ENCODE data around the gene PRM1. TPM values are rescaled to one million over a fixed set of nuclear protein-coding genes. Genes with fewer than 3 reads are reported as not detected.

Gene PRM1
- total RNA-seq, 1 experiment from 2014 or later = not detected

DNA sequence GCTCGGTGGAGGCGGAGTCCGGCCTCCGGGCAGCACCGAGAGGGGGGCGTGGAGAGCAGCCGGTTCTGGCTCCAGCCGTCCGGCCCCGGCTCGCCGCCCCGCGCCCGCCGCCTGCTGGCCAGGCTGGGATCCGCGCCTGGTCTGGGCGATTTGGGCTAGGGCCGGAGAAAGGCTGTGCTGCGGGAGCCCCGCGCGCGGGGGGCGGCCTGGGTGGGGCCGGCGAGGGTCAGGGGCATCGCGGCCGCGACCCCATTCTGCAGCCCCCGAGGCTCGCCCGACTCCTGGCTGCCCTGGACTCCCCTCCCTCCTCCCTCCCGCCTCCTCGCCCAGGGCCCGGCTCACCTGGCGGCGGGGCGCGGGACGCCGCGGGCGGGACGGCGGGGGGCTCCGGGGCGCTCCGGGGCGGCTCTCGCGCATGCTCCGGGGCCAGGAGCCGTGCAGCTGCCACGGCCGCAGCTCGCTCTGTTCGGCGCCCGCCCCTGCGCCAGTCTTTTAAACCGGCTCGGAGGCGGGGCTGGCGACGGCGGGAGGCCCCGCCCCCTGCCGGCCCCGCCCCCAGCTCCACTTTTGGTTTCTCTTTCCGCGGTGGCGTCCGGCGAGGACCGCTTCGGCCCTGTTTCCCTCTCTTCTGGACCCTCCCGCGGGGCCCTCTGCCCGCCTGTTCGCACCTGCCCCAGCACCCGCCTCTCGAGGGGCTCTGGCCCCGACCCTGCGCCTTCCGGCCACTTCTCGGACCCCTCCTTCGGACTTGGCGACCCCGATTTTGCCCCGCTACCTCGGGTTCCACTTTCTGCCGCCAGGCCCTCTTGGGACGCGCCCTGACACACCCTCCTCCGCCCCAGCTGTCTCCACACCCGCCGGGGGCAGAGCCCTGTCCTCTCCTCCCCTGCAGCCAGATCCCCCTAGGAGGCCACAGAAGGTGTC lies 25.1 kb downstream of the PRM1 start, which contains the start of gene SOCS1:
Gene SOCS1, minus strand, starts transcription at position 468 of the 924 bp plus-strand sequence. CDS start 726 bp downstream, outside the sequence.
- TF ChIP-seq, protein P1, sequence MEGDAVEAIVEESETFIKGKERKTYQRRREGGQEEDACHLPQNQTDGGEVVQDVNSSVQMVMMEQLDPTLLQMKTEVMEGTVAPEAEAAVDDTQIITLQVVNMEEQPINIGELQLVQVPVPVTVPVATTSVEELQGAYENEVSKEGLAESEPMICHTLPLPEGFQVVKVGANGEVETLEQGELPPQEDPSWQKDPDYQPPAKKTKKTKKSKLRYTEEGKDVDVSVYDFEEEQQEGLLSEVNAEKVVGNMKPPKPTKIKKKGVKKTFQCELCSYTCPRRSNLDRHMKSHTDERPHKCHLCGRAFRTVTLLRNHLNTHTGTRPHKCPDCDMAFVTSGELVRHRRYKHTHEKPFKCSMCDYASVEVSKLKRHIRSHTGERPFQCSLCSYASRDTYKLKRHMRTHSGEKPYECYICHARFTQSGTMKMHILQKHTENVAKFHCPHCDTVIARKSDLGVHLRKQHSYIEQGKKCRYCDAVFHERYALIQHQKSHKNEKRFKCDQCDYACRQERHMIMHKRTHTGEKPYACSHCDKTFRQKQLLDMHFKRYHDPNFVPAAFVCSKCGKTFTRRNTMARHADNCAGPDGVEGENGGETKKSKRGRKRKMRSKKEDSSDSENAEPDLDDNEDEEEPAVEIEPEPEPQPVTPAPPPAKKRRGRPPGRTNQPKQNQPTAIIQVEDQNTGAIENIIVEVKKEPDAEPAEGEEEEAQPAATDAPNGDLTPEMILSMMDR (IDR thresholded peaks at IDR 0.05; ENCODE audit: unreplicated experiment) = peak; percentile 98
- intact Hi-C loops (cut with micrococcal nuclease; ENCODE audit: unreplicated experiment) = loop anchor here (5.0 to 10.0 kb wide), 6 partner anchors 41 to 264 kb away; no protein-coding TSS in a partner anchor
- H3K4me3 Mint-ChIP-seq (ENCODE audit: low read depth, unreplicated experiment) = peak within 1 kb of the TSS; percentile 92
- peaks cover 29% of the 10 kb centered on the region for H3K4me1 Mint-ChIP-seq (ENCODE audit: low read depth, unreplicated experiment)
- H3K27me3 Mint-ChIP-seq (ENCODE audit: unreplicated experiment) = no peaks in the 10 kb centered on the region
- H3K9me3 Mint-ChIP-seq (ENCODE audit: low read depth, unreplicated experiment) = no peaks in the 10 kb centered on the region
- BruUV-seq (replicated peaks) = TSS peak; percentile 86
- peak within 1 kb of the TSS; percentile 85 for H3K27ac Mint-ChIP-seq (ENCODE audit: unreplicated experiment)
- CTCF ChIA-PET = interaction anchor here (0.6 to 5.4 kb wide), 24 partner anchors 17 to 298 kb away, joined by 3 to 34 read pairs (median 4); partner anchors contain the start of gene PRM3
- DNase-seq = peak; percentile 96
- H3K36me3 Mint-ChIP-seq (ENCODE audit: insufficient read depth, unreplicated experiment) = peaks cover 37% of the 10 kb centered on the region

DNA sequence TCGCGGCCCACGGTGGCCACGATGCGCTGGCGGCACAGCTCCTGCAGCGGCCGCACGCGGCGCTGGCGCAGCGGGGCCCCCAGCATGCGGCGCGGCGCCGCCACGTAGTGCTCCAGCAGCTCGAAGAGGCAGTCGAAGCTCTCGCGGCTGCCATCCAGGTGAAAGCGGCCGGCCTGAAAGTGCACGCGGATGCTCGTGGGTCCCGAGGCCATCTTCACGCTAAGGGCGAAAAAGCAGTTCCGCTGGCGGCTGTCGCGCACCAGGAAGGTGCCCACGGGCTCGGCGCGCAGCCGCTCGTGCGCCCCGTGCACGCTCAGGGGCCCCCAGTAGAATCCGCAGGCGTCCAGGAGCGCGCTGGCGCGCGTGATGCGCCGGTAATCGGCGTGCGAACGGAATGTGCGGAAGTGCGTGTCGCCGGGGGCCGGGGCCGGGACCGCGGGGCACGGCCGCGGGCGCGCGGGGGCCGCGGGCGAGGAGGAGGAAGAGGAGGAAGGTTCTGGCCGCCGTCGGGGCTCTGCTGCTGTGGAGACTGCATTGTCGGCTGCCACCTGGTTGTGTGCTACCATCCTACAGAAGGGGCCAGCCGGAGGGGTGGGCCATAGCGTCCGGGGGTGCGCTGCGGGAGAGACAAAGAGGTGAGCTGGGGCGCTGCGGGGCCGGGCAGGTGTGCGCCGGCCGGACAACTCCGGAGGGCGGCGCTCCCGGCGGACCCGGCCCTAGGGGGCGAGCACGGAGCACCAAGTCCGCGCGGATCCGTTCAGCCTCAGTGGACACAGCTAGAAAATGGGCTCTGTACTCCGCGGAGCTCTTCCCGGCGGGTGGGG lies 26.0 kb downstream of the PRM1 start:
- BruUV-seq (replicated peaks) = no TSS peak
- Mint-ChIP-seq H3K9me3 (ENCODE audit: low read depth, unreplicated experiment) (no peaks in the 10 kb centered on the region), H3K4me1 (ENCODE audit: low read depth, unreplicated experiment) (peaks cover 20% of the 10 kb centered on the region), H3K27me3 (ENCODE audit: unreplicated experiment) (no peaks in the 10 kb centered on the region), H3K4me3 (ENCODE audit: low read depth, unreplicated experiment) (peak overlapping the region; percentile 92), H3K27ac (ENCODE audit: unreplicated experiment) (peak overlapping the region; percentile 48), H3K36me3 (ENCODE audit: insufficient read depth, unreplicated experiment) (peaks cover 37% of the 10 kb centered on the region)
- DNase-seq = peak; percentile 25
- TF ChIP-seq, protein P1 (IDR thresholded peaks at IDR 0.05; ENCODE audit: unreplicated experiment) = no peak
- CTCF ChIA-PET = interaction anchor here (0.6 to 5.4 kb wide), 19 partner anchors 18 to 297 kb away, joined by 3 to 34 read pairs (median 5); partner anchors contain the start of gene PRM3
- intact Hi-C loops (cut with micrococcal nuclease; ENCODE audit: unreplicated experiment) = loop anchor here (5.0 to 10.0 kb wide), 6 partner anchors 42 to 263 kb away; no protein-coding TSS in a partner anchor

DNA sequence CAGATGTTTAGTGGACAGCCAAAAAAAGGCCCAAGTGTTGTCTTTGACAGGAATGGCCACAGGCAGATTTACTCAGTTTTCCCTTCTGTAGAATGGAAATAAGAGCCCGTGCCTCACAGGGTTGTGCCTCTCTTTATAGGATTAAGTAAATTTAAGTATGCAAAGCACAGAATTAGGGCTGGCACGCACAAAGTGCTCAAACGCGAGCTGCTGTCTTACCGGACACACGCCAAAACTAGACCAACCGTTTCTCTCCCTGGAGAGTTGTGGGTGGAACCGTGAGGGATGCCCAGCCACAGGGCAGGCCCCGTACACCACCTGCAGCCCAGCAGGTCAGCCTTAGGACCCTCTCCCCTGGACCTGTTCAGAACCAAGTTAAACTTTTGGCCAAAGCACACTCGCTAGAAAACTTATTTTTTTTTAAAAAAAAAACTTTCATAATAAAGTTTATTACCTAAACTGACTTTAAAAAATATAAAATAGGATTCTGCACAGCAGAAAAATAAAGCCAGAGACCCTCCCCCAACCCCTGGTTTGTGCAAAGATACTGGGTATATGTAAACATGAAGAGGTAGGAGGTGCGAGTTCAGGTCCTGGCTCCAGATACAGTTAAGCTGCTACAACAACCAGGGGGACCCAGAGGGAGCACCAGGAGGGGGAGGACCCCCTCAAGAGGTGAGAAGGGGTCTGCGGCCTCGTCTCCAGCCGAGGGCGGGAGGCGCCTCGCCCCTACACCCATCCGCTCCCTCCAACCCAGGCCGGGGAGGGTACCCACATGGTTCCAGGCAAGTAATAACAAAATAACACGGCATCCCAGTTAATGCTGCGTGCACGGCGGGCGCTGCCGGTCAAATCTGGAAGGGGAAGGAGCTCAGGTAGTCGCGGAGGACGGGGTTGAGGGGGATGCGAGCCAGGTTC lies 26.9 kb downstream of the PRM1 start:
- H3K27ac Mint-ChIP-seq (ENCODE audit: unreplicated experiment) = peak overlapping the region; percentile 48
- TSS peak; percentile 56 for BruUV-seq (replicated peaks)
- H3K9me3 Mint-ChIP-seq (ENCODE audit: low read depth, unreplicated experiment) = no peaks in the 10 kb centered on the region
- CTCF ChIA-PET = interaction anchor here (2.1 to 5.4 kb wide), 2 partner anchors 229 to 291 kb away, joined by 9 to 34 read pairs; no protein-coding TSS in a partner anchor
- H3K27me3 Mint-ChIP-seq (ENCODE audit: unreplicated experiment) = no peaks in the 10 kb centered on the region
- peaks cover 11% of the 10 kb centered on the region for H3K4me1 Mint-ChIP-seq (ENCODE audit: low read depth, unreplicated experiment)
- H3K4me3 Mint-ChIP-seq (ENCODE audit: low read depth, unreplicated experiment) = peak overlapping the region; percentile 92
- DNase-seq = no peak
- intact Hi-C loops (cut with micrococcal nuclease; ENCODE audit: unreplicated experiment) = loop anchor here (10.0 kb wide), 2 partner anchors 119 to 149 kb away; no protein-coding TSS in a partner anchor
- peaks cover 37% of the 10 kb centered on the region for H3K36me3 Mint-ChIP-seq (ENCODE audit: insufficient read depth, unreplicated experiment)
- TF ChIP-seq, protein P1 (IDR thresholded peaks at IDR 0.05; ENCODE audit: unreplicated experiment) = no peak
